ENCODE results near the gene INHBA. TPM values are rescaled to one million over a fixed set of nuclear protein-coding genes. Genes with fewer than 3 reads are reported as not detected.

The INHBA gene
- total RNA-seq, 1 donor from 2014 or later: 1.0 TPM

- DNase-seq: peak; percentile 64
These were observed 8.6 kb upstream of the INHBA start for GRCh38 chr7:41711283-41712064.

- no peak for DNase-seq
These were observed 7.9 kb upstream of the INHBA start for GRCh38 chr7:41710838-41711237.

GRCh38 chr7:41709621-41710020 lies 6.7 kb upstream of the INHBA start:
- peak; percentile 33 for DNase-seq

- no peak for DNase-seq
These were observed 5.9 kb upstream of the INHBA start for GRCh38 chr7:41708581-41709358.

- no peak for DNase-seq
These were observed 3.5 kb upstream of the INHBA start for GRCh38 chr7:41706228-41706930.

GRCh38 chr7:41705109-41705901 lies 2.4 kb upstream of the INHBA start:
- peak; percentile 92 for DNase-seq

GRCh38 chr7:41701068-41701941 lies 1.6 kb downstream of the INHBA start:
- DNase-seq: no peak

- no peak for DNase-seq
These were observed 2.8 kb downstream of the INHBA start for GRCh38 chr7:41700044-41700471.

- peak; percentile 50 for DNase-seq
These were observed 3.4 kb downstream of the INHBA start for GRCh38 chr7:41699516-41699915.

- peak; percentile 55 for DNase-seq
These were observed 4.2 kb downstream of the INHBA start for GRCh38 chr7:41698726-41699125.

GRCh38 chr7:41698114-41698513 lies 4.8 kb downstream of the INHBA start:
- DNase-seq: peak; percentile 39

GRCh38 chr7:41696323-41696916 lies 6.5 kb downstream of the INHBA start:
- peak; percentile 93 for DNase-seq

- peak; percentile 79 for DNase-seq
These were observed 7.1 kb downstream of the INHBA start for GRCh38 chr7:41695661-41696322.

GRCh38 chr7:41694495-41694894 lies 8.4 kb downstream of the INHBA start:
- DNase-seq: no peak

GRCh38 chr7:41693150-41693997 lies 9.5 kb downstream of the INHBA start:
- DNase-seq: no peak

- no peak for DNase-seq
These were observed 10.6 kb downstream of the INHBA start for GRCh38 chr7:41692251-41692650.

GRCh38 chr7:41691286-41692190 lies 11.4 kb downstream of the INHBA start:
- peak; percentile 47 for DNase-seq

- no peak for DNase-seq
These were observed 13.1 kb downstream of the INHBA start for GRCh38 chr7:41689815-41690214.
